DMS79 (cell line): ENCODE results near the gene CREBL2.
"Not testable (repeated sequence)": the region's sequence is repeated elsewhere in the genome, so short reads cannot be mapped to it uniquely, and the experiment has no call there.

Experiments used
- DNase-seq: peaks from one replicate; lab custom pipeline; 2025; lab: John Stamatoyannopoulos, UW

The CREBL2 gene, protein sequence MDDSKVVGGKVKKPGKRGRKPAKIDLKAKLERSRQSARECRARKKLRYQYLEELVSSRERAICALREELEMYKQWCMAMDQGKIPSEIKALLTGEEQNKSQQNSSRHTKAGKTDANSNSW

GRCh38 chr12:12611512-12612306 lies at the start of gene CREBL2:
Gene CREBL2 (plus strand): TSS chr12:12611876. CDS start chr12:12612173, 297 bp downstream.
- peak; percentile 97 for DNase-seq

- DNase-seq = no peak
Measured at GRCh38 chr12:12562016-12562483, 49.6 kb upstream of the CREBL2 start.

DNA sequence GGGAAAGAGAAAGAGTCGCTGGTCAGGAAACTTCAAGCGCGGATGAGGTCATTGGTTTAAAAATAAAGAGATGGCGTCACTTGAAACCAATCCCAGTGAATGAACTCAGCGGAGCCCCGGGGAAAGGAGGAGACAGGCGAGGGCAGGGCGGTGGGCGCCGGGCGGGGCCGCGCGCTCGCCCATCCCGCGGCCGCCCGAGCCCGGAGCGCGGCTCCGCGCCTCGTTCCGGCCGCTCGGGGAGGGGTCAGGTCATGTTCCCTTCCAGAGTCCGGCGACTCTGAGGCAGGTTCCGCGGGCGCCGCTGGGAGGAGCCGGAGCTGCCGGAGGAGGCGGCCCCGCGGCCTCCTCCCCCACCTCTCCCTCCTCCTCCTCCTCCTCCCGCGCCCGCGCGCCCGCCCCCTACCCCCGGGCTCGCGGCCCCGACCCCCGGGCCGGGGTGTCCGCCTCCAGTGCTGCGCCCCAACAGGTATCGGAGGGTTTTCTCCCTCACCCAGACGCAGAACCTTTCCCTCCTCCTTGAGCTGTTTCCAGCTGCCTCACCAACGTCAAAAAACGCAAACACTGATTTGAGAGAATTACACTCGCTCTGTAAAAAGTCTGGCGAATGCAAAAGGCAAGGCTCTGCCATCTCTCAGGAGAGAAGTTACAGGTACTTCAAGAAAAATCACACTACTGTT lies 49.0 kb upstream of the CREBL2 start, which contains the start of gene DUSP16:
DUSP16 (minus strand) TSS at position 279 of the 677 bp plus-strand sequence. CDS start 41,765 bp downstream, outside the sequence.
- DNase-seq = peak; percentile 75

- DNase-seq = no peak
Measured at GRCh38 chr12:12563290-12563928, 48.3 kb upstream of the CREBL2 start.

GRCh38 chr12:12564911-12565310 lies 46.8 kb upstream of the CREBL2 start:
- no peak for DNase-seq

GRCh38 chr12:12565971-12566370 lies 45.7 kb upstream of the CREBL2 start:
- not testable (repeated sequence) for DNase-seq

- DNase-seq = no peak
Measured at GRCh38 chr12:12572659-12573058, 39.0 kb upstream of the CREBL2 start.

GRCh38 chr12:12577786-12578185 lies 33.9 kb upstream of the CREBL2 start:
- DNase-seq = no peak

DNA sequence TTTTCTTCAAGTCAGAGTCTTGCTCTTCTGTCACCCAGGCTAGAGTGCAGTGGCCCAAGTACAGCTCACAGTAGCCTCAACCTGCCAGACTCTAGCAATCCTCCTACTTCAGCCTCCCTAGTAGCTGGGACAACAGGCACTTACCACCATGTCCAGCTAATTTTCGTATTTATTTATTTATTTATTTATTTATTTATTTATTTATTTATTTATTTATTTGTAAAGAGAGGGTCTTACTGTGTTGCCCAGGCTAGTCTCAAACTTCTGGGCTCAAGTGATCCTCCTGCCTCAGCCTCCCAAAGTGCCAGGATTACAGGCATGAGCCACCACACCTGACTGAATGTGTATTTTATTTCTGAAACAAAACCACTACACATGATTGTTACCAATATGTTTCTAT lies 31.0 kb upstream of the CREBL2 start:
- not testable (repeated sequence) for DNase-seq

DNA sequence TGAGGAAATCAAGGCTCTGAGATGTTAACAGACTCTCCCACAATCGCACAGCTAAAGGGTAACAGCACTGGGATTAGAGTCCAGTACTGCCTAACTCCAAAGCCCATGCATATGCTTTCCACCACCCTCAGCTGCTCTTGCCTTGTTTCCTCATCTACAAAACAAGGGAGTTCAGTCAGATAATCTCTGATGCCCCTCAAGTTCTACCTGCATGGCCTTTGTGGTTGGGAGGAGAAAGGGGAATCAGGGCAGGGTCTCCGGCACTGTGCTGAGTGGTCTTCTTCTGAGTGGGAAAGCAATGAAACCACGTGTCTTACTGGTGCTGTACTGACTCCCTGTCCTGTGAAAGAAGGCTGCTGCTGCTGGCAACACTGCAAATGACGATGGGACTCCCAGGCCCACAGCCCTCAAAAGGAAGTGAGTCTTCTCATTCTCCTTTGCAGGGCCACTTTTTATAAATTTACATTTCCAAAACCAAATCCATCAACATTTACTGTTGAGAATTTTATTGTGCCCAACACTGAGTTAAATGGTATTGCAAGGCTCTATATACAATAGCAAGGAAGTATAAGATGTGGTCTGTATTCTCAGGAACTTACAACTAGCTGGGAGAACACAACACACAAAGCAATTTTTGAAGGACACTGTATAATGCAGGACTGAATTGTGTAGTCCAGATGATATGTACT lies 29.3 kb upstream of the CREBL2 start:
- no peak for DNase-seq

DNA sequence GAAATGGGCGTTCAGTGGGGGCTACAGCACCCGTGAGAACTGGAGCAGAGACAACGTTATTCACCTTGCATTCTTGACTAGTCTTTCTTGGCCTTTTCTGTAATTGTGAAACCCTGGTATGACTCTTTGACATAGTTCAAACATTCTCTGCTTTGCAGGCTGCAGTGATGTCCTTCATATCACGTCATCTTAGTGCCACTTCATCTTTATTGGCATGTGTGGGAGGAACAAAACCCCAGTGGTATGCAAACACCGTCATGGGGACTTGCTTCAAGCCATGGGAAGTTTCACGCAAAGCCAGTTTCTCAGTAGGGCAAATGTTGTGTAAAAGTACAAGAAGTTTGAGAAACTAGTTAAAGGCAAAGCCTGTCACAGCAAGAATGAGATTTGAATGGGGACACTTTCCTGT lies 28.8 kb upstream of the CREBL2 start:
- no peak for DNase-seq

GRCh38 chr12:12583510-12584178 lies 28.0 kb upstream of the CREBL2 start:
- DNase-seq = no peak

- DNase-seq = no peak
Measured at GRCh38 chr12:12585115-12585863, 26.4 kb upstream of the CREBL2 start.

- no peak for DNase-seq
Measured at GRCh38 chr12:12586879-12587675, 24.6 kb upstream of the CREBL2 start.

DNA sequence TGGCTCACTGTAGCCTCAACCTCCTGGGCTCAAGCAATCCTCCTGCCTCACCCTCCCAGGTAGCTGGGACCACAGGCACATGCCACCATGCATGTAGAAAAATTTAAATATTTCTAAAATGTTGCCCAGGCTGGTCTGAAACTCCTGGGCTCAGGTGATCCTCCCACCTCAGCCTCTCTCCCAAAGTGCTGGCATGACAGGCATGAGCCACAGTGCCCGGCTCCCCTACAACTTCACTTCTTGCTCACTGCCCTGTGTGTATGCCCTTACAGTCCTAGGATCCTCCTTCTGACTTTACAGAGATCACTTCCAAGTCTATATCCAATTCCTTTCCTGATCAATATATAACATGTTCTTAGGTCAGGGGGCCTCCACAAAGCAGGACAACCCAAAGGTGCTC lies 23.8 kb upstream of the CREBL2 start:
- no peak for DNase-seq

GRCh38 chr12:12588436-12588835 lies 23.2 kb upstream of the CREBL2 start:
- not testable (repeated sequence) for DNase-seq

- no peak for DNase-seq
Measured at GRCh38 chr12:12590961-12591360, 20.7 kb upstream of the CREBL2 start.

- no peak for DNase-seq
Measured at GRCh38 chr12:12592930-12593329, 18.7 kb upstream of the CREBL2 start.

GRCh38 chr12:12595929-12596328 lies 15.7 kb upstream of the CREBL2 start:
- not testable (repeated sequence) for DNase-seq

GRCh38 chr12:12596598-12596997 lies 15.1 kb upstream of the CREBL2 start:
- DNase-seq = not testable (repeated sequence)
